Measurements from ENCODE around the gene PPP2R5A.
A peak's percentile ranks its signal among the peaks of the same experiment; 100 is the strongest.

The PPP2R5A gene

GRCh38 chr1:212284744-212285684 lies at the start of gene PPP2R5A:
Gene PPP2R5A (plus strand): TSS chr1:212285410. CDS start chr1:212286111, 701 bp downstream.
- peak; percentile 98 to 99 for DNase-seq

GRCh38 chr1:212235857-212236256 lies 49.4 kb upstream of the PPP2R5A start:
- DNase-seq: no peak

GRCh38 chr1:212236664-212237220 lies 48.5 kb upstream of the PPP2R5A start:
- no peak for DNase-seq

- DNase-seq: no peak
Observed at GRCh38 chr1:212237651-212238050, 47.6 kb upstream of the PPP2R5A start.

GRCh38 chr1:212238552-212238951 lies 46.7 kb upstream of the PPP2R5A start:
- no peak for DNase-seq

- no peak for DNase-seq
Observed at GRCh38 chr1:212241501-212241900, 43.7 kb upstream of the PPP2R5A start.

GRCh38 chr1:212241957-212242287 lies 43.3 kb upstream of the PPP2R5A start:
- no peak for DNase-seq

GRCh38 chr1:212242288-212242984 lies 42.8 kb upstream of the PPP2R5A start:
- no peak for DNase-seq

GRCh38 chr1:212242985-212243308 lies 42.3 kb upstream of the PPP2R5A start:
- DNase-seq: no peak

- DNase-seq: no peak
Observed at GRCh38 chr1:212244441-212244840, 40.8 kb upstream of the PPP2R5A start.

GRCh38 chr1:212247179-212247721 lies 38.0 kb upstream of the PPP2R5A start:
- no peak for DNase-seq

- DNase-seq: no peak
Observed at GRCh38 chr1:212247988-212248387, 37.2 kb upstream of the PPP2R5A start.

- DNase-seq: no peak
Observed at GRCh38 chr1:212254853-212255363, 30.3 kb upstream of the PPP2R5A start.

- DNase-seq: no peak
Observed at GRCh38 chr1:212255705-212256307, 29.4 kb upstream of the PPP2R5A start.

GRCh38 chr1:212256369-212256768 lies 28.8 kb upstream of the PPP2R5A start:
- no peak for DNase-seq

GRCh38 chr1:212257157-212257556 lies 28.1 kb upstream of the PPP2R5A start:
- DNase-seq: no peak

GRCh38 chr1:212259693-212260480 lies 25.3 kb upstream of the PPP2R5A start:
- no peak for DNase-seq

- no peak for DNase-seq
Observed at GRCh38 chr1:212260557-212261355, 24.5 kb upstream of the PPP2R5A start.

- no peak for DNase-seq
Observed at GRCh38 chr1:212261361-212261929, 23.8 kb upstream of the PPP2R5A start.

- no peak for DNase-seq
Observed at GRCh38 chr1:212267017-212267416, 18.2 kb upstream of the PPP2R5A start.

GRCh38 chr1:212267460-212267859 lies 17.8 kb upstream of the PPP2R5A start:
- DNase-seq: no peak

Data from activated T-cell treated with anti-CD3 and anti-CD28 coated beads, Interleukin-2, amount 50 U/mL, for 48 hours (primary cell).